ENCODE data around the gene HTT-AS. TPM values are rescaled to one million over a fixed set of nuclear protein-coding genes. Genes with fewer than 3 reads are reported as not detected.
A peak's percentile ranks its signal among the peaks of the same experiment; 100 is the strongest.

The HTT-AS gene
- total RNA-seq, 1 donor from 2014 or later = not detected

DNA sequence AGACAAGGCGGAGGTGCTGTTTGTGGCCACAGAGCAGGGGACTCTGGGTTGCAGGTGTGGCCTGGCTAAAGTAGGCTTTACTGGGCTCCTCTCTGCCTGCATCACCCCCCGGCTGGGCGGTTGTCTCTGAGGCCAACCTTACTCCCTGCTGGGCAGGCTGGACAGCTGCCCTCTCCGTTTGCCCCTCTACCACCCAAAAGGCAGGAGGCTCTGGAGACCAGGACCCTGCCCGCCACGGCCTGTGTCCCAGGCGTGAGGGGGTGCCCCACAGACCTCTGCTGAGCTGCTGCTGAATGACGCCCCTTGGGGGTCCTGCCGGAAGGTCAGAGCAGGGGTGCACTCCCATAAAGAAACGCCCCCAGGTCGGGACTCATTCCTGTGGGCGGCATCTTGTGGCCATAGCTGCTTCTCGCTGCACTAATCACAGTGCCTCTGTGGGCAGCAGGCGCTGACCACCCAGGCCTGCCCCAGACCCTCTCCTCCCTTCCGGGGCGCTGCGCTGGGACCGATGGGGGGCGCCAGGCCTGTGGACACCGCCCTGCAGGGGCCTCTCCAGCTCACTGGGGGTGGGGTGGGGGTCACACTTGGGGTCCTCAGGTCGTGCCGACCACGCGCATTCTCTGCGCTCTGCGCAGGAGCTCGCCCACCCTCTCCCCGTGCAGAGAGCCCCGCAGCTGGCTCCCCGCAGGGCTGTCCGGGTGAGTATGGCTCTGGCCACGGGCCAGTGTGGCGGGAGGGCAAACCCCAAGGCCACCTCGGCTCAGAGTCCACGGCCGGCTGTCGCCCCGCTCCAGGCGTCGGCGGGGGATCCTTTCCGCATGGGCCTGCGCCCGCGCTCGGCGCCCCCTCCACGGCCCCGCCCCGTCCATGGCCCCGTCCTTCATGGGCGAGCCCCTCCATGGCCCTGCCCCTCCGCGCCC lies 920 bp downstream of the HTT-AS start:
- TF ChIP-seq, protein P1, sequence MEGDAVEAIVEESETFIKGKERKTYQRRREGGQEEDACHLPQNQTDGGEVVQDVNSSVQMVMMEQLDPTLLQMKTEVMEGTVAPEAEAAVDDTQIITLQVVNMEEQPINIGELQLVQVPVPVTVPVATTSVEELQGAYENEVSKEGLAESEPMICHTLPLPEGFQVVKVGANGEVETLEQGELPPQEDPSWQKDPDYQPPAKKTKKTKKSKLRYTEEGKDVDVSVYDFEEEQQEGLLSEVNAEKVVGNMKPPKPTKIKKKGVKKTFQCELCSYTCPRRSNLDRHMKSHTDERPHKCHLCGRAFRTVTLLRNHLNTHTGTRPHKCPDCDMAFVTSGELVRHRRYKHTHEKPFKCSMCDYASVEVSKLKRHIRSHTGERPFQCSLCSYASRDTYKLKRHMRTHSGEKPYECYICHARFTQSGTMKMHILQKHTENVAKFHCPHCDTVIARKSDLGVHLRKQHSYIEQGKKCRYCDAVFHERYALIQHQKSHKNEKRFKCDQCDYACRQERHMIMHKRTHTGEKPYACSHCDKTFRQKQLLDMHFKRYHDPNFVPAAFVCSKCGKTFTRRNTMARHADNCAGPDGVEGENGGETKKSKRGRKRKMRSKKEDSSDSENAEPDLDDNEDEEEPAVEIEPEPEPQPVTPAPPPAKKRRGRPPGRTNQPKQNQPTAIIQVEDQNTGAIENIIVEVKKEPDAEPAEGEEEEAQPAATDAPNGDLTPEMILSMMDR (IDR thresholded peaks at IDR 0.05; ENCODE audit: unreplicated experiment) = no peak
- Mint-ChIP-seq H3K27me3 (ENCODE audit: unreplicated experiment) (peaks cover 2% of the 10 kb centered on the region), H3K4me1 (ENCODE audit: unreplicated experiment) (peaks cover 7% of the 10 kb centered on the region), H3K36me3 (ENCODE audit: low read depth, unreplicated experiment) (no peaks in the 10 kb centered on the region), H3K4me3 (ENCODE audit: unreplicated experiment) (no peak overlapping the region), H3K9me3 (ENCODE audit: unreplicated experiment) (no peaks in the 10 kb centered on the region), H3K27ac (ENCODE audit: unreplicated experiment) (no peak overlapping the region)
- DNase-seq (ENCODE audit: low spot score) = peak; percentile 27

- Mint-ChIP-seq H3K27me3 (ENCODE audit: unreplicated experiment) (peaks cover 2% of the 10 kb centered on the region), H3K27ac (ENCODE audit: unreplicated experiment) (no peak overlapping the region), H3K4me1 (ENCODE audit: unreplicated experiment) (peaks cover 7% of the 10 kb centered on the region), H3K4me3 (ENCODE audit: unreplicated experiment) (peak overlapping the region; percentile 39), H3K9me3 (ENCODE audit: unreplicated experiment) (no peaks in the 10 kb centered on the region), H3K36me3 (ENCODE audit: low read depth, unreplicated experiment) (peaks cover 5% of the 10 kb centered on the region)
- TF ChIP-seq, protein P1 (IDR thresholded peaks at IDR 0.05; ENCODE audit: unreplicated experiment) = no peak
- no peak for DNase-seq (ENCODE audit: low spot score)
Observed at GRCh38 chr4:3071811-3072210, 2.5 kb downstream of the HTT-AS start.

DNA sequence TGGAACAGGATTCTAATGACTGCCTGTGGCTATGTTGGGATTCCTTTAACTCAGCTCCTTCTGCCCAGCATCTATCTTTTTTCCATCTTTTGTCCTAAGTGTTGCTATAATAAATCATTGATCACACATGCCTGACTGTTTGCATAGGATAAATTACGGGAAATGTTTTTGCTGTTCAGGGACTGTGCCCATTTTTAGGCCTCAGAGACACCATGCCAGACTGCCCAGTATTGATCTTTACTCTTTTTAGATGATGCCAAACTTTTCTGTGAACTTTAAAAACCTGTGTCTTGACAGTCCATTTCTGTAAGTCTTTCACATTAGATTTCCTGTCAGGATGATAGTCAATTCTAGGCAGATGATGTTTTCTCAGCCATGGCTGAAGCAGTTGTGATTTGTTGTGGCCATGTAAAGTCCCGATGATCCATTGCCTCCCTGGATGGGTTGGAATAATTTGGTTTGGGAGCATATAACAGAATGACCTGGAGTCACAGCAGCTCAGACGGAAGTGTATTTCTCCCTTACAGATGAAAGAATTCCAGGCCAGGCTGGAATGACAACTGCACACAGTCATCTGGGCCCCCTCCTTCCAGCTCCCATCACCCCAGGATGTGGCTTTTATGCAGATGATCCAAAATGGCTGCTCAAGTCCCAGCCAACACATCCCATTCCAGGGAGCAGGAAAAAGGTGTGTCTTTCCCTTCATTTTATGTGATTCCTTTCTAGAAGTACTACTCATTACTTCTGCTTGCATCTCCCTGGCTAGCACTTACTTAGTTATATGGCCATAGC lies 3.4 kb downstream of the HTT-AS start:
- Mint-ChIP-seq H3K4me3 (ENCODE audit: unreplicated experiment) (peak overlapping the region; percentile 39), H3K27ac (ENCODE audit: unreplicated experiment) (no peak overlapping the region), H3K36me3 (ENCODE audit: low read depth, unreplicated experiment) (peaks cover 6% of the 10 kb centered on the region), H3K4me1 (ENCODE audit: unreplicated experiment) (peaks cover 4% of the 10 kb centered on the region), H3K9me3 (ENCODE audit: unreplicated experiment) (no peaks in the 10 kb centered on the region), H3K27me3 (ENCODE audit: unreplicated experiment) (peaks cover 5% of the 10 kb centered on the region)
- TF ChIP-seq, protein P1 (IDR thresholded peaks at IDR 0.05; ENCODE audit: unreplicated experiment) = no peak
- no peak for DNase-seq (ENCODE audit: low spot score)

GRCh38 chr4:3069661-3070199 lies 4.6 kb downstream of the HTT-AS start:
- DNase-seq (ENCODE audit: low spot score) = no peak
- no peak overlapping the region for H3K4me3 Mint-ChIP-seq (ENCODE audit: unreplicated experiment)
- TF ChIP-seq, protein P1 (IDR thresholded peaks at IDR 0.05; ENCODE audit: unreplicated experiment) = no peak
- H3K4me1 Mint-ChIP-seq (ENCODE audit: unreplicated experiment) = no peaks in the 10 kb centered on the region
- no peak overlapping the region for H3K27ac Mint-ChIP-seq (ENCODE audit: unreplicated experiment)
- no peaks in the 10 kb centered on the region for H3K9me3 Mint-ChIP-seq (ENCODE audit: unreplicated experiment)
- H3K27me3 Mint-ChIP-seq (ENCODE audit: unreplicated experiment) = peaks cover 7% of the 10 kb centered on the region
- H3K36me3 Mint-ChIP-seq (ENCODE audit: low read depth, unreplicated experiment) = peaks cover 6% of the 10 kb centered on the region
